Lower leg skin (tissue), 4 donors: Measurements from ENCODE around the gene RNF4. TPM values are rescaled to one million over a fixed set of nuclear protein-coding genes. Genes with fewer than 3 reads are reported as not detected.
"Not testable (repeated sequence)": the region's sequence is repeated elsewhere in the genome, so short reads cannot be mapped to it uniquely, and the experiment has no call there.

ENCODE experiments used
- DNase-seq, 2 donors: peaks; one replicate each; pipeline ENCODE4 v3.0.0-alpha.2; 2019; ENCODE audit warnings: low spot score in 2 of 2
- H3K4me3 ChIP-seq: fragments of 200-600 bp; sonication (generic); 2 replicates; pipeline ENCODE4 v1.5.1; 2017; ENCODE audit warnings: mild to moderate bottlenecking, low read depth; ENCODE audit not compliant: poor library complexity, severe bottlenecking
- POLR2A ChIP-seq, 2 donors: fragments of 450-650 bp; IDR thresholded peaks; one replicate each; pipeline ENCODE4 v1.6.1; 2016 to 2017; ENCODE audit warnings: antibody characterized with exemption in 2 of 2, mild to moderate bottlenecking in 1 of 2, moderate library complexity in 1 of 2
- WGBS, 2 donors: methylation state at CpG; one replicate each; pipeline ENCODE4 v1.1.5; 2018; 5-methylcytosine and 5-hydroxymethylcytosine counted together
- intact Hi-C: fragments of 100-400 bp; cut with DNase I; formaldehyde crosslinking; loops from one replicate; pipeline ENCODE4 v1.15.0; 2023; ENCODE audit warnings: low total_unique reads
- total RNA-seq, 4 donors: library from RNA; depleted of rRNA; stranded (reverse); fragments of >200 nt; gene quantifications; one replicate each; pipeline ENCODE4 v1.1.0, GENCODE V29; 2016
- TF ChIP-seq, protein P1 (sequence below), 3 donors: fragments of 450-650 bp; IDR thresholded peaks; one replicate each; pipeline ENCODE4 v1.5.1; 2016; ENCODE audit warnings: antibody characterized with exemption in 3 of 3, mild to moderate bottlenecking in 3 of 3, moderate library complexity in 2 of 3

The RNF4 gene
- total RNA-seq, 4 donors from 2014 or later = 30.4 to 44.0 (median 37.9) TPM

GRCh38 chr4:2536193-2537010, 67.5 kb downstream of the RNF4 start, which contains the start of gene FAM193A:
Gene FAM193A (plus strand): TSS chr4:2536647. CDS start chr4:2536916, 269 bp downstream.
- WGBS, 2 donors = 0 to 1% methylated on average over 32 to 50 of the region's 106 CpGs
- intact Hi-C loops = no loop called here
- H3K4me3 ChIP-seq = peak within 1 kb of the TSS; percentile 76
- DNase-seq = peak; percentile 98 to 100
- TF ChIP-seq, protein P1, sequence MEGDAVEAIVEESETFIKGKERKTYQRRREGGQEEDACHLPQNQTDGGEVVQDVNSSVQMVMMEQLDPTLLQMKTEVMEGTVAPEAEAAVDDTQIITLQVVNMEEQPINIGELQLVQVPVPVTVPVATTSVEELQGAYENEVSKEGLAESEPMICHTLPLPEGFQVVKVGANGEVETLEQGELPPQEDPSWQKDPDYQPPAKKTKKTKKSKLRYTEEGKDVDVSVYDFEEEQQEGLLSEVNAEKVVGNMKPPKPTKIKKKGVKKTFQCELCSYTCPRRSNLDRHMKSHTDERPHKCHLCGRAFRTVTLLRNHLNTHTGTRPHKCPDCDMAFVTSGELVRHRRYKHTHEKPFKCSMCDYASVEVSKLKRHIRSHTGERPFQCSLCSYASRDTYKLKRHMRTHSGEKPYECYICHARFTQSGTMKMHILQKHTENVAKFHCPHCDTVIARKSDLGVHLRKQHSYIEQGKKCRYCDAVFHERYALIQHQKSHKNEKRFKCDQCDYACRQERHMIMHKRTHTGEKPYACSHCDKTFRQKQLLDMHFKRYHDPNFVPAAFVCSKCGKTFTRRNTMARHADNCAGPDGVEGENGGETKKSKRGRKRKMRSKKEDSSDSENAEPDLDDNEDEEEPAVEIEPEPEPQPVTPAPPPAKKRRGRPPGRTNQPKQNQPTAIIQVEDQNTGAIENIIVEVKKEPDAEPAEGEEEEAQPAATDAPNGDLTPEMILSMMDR (IDR thresholded peaks at IDR 0.05) = no peak
- no peak for TF ChIP-seq POLR2A (IDR thresholded peaks at IDR 0.05)

DNA sequence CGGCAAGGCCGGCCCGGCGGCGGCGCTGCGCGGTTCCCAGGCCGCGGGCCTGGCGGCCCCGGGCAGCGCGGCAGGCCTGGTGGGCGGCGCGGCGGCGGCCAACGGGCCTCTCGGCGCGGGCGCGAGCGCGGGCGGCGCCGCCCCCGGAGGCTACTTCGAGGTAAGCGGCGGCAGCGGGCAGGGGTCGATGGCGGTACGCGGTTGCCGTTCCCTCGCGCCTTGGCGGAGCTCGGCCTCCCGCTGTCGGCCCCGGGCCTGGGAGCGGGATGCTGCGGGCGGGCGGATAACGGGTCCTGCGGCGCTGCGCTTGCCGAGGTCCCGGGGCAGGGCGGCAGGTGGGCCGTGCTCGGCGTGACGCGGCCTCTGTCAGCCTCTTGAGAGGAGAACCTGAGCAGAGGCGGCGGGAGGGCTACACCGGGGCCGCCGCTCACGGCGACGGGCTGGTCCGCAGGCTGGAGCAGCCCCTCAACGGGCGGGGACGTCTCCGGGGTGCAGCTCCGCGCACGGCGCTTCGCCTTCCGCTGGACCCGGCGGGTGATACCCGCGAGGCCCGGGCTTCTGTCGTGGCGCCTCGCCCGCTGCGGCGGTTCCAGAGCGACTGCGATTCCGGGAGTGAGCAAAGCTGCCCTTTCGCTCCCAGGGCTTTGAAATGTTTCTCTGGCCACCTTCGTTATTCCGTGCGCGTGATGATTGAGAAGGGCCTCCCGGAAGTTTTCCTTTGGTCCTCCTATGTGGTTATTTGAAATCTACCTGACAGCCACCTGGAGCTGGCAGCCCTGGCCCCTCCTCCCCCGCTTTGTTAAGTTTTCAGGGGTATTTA, 68.3 kb downstream of the RNF4 start:
- H3K4me3 ChIP-seq = peak overlapping the region; percentile 76
- TF ChIP-seq, protein P1 (IDR thresholded peaks at IDR 0.05) = no peak
- TF ChIP-seq POLR2A (IDR thresholded peaks at IDR 0.05) = no peak
- intact Hi-C loops = no loop called here
- peak in 1 of 2 donors; percentile 87 for DNase-seq
- WGBS, 2 donors = 0% methylated on average over 39 to 74 of the region's 103 CpGs

DNA sequence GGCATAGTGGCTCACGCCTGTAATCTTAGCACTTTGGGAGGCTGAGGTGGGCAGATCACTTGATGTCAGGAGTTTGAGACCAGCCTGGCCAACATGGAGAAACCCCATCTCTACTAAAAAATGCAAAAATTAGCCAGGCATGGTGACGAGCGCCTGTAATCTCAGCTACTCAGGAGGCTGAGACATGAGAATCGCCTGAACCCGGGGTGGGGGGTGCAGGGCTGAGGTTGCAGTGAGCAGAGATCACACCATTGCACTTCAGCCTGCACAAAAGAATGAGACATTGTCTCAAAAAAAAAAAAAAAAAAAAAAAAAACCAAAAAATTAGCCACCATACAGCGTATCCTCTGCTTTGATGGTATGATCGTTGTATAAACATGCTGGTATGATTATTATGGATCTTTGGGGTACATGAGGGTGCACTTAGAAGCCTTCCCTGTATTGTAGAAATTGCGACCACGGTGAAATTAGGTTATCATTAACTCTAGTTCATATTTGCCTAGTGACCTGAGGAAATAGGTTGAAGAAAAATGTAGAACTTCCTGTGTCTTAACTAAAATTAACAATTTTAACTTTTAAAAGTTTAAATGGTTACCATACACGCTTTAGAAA, 74.8 kb downstream of the RNF4 start:
- intact Hi-C loops, H3K4me3 ChIP-seq, DNase-seq: not testable (repeated sequence)
- WGBS, 2 donors = 87 to 92% methylated on average over 10 of the region's 10 CpGs

DNA sequence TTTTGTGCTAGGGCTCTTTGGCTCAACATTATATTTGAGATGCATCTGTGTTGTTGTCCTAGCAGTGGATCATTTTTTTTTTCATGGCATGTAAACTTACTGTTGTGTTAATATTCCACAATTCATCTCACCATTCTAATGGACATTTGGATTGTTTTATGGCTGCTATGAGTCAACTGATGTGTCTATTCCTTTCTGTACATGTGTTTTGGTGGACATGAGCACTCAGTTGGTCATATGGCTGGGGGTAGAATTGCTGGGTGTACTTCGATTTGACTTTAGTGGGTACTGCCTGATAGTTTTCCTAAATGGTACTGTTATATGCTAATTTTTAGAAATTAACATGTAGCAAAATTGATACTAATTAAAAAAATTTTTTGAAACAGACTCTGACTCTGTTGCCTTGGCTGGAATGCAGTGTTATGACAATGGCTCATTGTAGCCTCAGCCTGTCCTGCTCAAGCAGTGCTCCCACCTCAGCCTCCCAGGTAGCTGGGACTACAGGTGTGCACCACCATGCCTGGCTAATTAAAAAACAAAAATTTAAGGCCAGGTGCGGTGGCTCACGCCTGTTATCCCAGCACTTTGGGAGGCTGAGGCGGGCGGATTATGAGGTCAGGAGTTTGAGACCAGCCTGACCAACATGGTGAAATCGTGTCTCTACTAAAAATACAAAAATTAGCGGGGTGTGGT, 76.6 kb downstream of the RNF4 start:
- no peak for TF ChIP-seq POLR2A (IDR thresholded peaks at IDR 0.05)
- TF ChIP-seq, protein P1 (IDR thresholded peaks at IDR 0.05) = no peak
- intact Hi-C loops = no loop called here
- H3K4me3 ChIP-seq = no peak overlapping the region
- 97% methylated on average over 7 of the region's 7 CpGs for WGBS, 2 donors
- no peak for DNase-seq

GRCh38 chr4:2546286-2546823, 77.4 kb downstream of the RNF4 start:
- no peak overlapping the region for H3K4me3 ChIP-seq
- intact Hi-C loops = no loop called here
- no peak for DNase-seq
- TF ChIP-seq, protein P1 (IDR thresholded peaks at IDR 0.05) = no peak
- no peak for TF ChIP-seq POLR2A (IDR thresholded peaks at IDR 0.05)

DNA sequence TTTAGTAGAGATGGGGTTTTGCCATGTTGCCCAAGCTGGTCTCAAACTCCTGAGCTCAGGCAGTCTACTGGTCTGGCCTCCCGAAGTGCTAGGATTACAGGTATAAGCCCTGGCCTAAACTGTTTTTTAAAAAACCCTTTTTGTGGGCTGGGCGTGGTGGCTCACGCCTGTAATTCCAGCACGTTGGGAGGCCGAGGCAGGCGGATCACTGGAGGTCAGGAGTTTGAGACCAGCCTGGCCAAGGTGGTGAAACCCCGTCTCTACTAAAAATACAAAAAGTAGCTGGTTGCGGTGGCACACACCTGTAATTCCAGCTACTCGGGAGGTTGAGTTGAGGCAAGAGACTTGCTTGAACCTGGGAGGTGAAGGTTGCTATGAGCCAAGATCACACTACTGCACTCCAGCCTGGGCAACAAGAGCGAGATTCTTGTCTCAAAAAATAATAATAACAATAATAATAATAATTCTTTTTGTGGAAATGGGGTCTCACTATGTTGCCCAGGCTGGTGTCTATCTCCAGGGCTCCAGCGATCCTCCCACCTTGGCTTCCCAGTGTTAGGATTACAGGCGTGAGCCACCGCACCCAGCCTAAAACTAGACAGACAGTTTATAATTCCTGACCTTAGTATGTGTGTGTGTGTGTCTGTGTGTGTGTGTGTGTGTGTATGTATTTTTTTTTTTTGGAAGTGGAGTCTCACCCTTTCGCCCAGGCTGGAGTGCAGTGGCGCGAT, 78.2 kb downstream of the RNF4 start:
- WGBS, 2 donors = 97 to 98% methylated on average over 16 of the region's 16 CpGs
- DNase-seq, H3K4me3 ChIP-seq, intact Hi-C loops: not testable (repeated sequence)
